Keratinocyte (primary cell): ENCODE data around the gene ANKRD28. TPM values are rescaled to one million over a fixed set of nuclear protein-coding genes. Genes with fewer than 3 reads are reported as not detected.

ENCODE experiments used
- DNase-seq: peaks from one replicate; pipeline ENCODE4 v3.0.0-alpha.2; 2011; ENCODE audit warnings: low read depth, missing footprints, low spot score
- FAIRE-seq: peaks from 2 replicates; lab custom pipeline; 2011; peaks lifted over from hg19 to GRCh38; lab: Jason Lieb, UNC
- H2AFZ ChIP-seq: 2 replicates; pipeline ENCODE4 v1.6.0; 2012; ENCODE audit warnings: low read length, control low read depth, inconsistent platforms; ENCODE audit not compliant: control insufficient read depth
- H3K27ac ChIP-seq: 2 replicates; pipeline ENCODE4 v1.5.1; 2011; ENCODE audit warnings: low read length; ENCODE audit not compliant: control insufficient read depth, insufficient read depth
- H3K27me3 ChIP-seq: 3 replicates; pipeline ENCODE4 v1.6.0; 2011; ENCODE audit warnings: low read length; ENCODE audit not compliant: control insufficient read depth, insufficient read depth; ENCODE audit errors: extremely low read depth
- H3K36me3 ChIP-seq, 2 experiments: 2 replicates in 1 of 2; 3 replicates in 1 of 2; pipeline ENCODE4 v1.5.1; 2011; ENCODE audit warnings: low read length in 2 of 2, mild to moderate bottlenecking in 1 of 2; ENCODE audit not compliant: control insufficient read depth in 2 of 2, insufficient read depth in 2 of 2; ENCODE audit errors: extremely low read depth in 1 of 2
- H3K4me1 ChIP-seq: 3 replicates; pipeline ENCODE4 v1.5.1; 2011; ENCODE audit warnings: low read length; ENCODE audit not compliant: control insufficient read depth, insufficient read depth; ENCODE audit errors: extremely low read depth
- H3K4me2 ChIP-seq: 3 replicates; pipeline ENCODE4 v1.6.0; 2011; ENCODE audit warnings: low read depth, low read length; ENCODE audit not compliant: control insufficient read depth, insufficient read depth; ENCODE audit errors: extremely low read depth
- H3K4me3 ChIP-seq, 3 experiments: fragments of 200-600 bp in 1 of 3; sonication (generic) in 1 of 3; 2 replicates in 2 of 3; 3 replicates in 1 of 3; pipeline ENCODE4 v1.5.1; 2011 to 2016; ENCODE audit warnings: low read length in 3 of 3, mild to moderate bottlenecking in 3 of 3, control low read depth in 2 of 3, inconsistent platforms in 1 of 3, low read depth in 1 of 3, mixed read lengths in 1 of 3, mixed run types in 1 of 3, moderate library complexity in 1 of 3; ENCODE audit not compliant: control insufficient read depth in 2 of 3, insufficient read depth in 2 of 3; ENCODE audit errors: extremely low read depth in 1 of 3
- H3K79me2 ChIP-seq: 2 replicates; pipeline ENCODE4 v1.6.0; 2012; ENCODE audit warnings: low read length; ENCODE audit not compliant: control insufficient read depth, insufficient read depth
- H3K9ac ChIP-seq: 3 replicates; pipeline ENCODE4 v1.6.0; 2011; ENCODE audit warnings: low read length; ENCODE audit not compliant: control insufficient read depth, insufficient read depth; ENCODE audit errors: extremely low read depth
- H3K9me1 ChIP-seq: 3 replicates; pipeline ENCODE4 v1.6.0; 2011; ENCODE audit warnings: low read length; ENCODE audit not compliant: control insufficient read depth, insufficient read depth; ENCODE audit errors: extremely low read depth
- H3K9me3 ChIP-seq: 2 replicates; pipeline ENCODE4 v1.5.1; 2012; ENCODE audit warnings: low read depth, low read length; ENCODE audit not compliant: control insufficient read depth
- H4K20me1 ChIP-seq: 3 replicates; pipeline ENCODE4 v1.6.0; 2011; ENCODE audit warnings: low read length; ENCODE audit not compliant: control insufficient read depth, insufficient read depth; ENCODE audit errors: extremely low read depth
- CTCF ChIP-seq, 3 experiments: IDR thresholded peaks in 1 of 3; conservative IDR thresholded peaks in 1 of 3; optimal IDR thresholded peaks in 1 of 3; 2 replicates in 2 of 3; 3 replicates in 1 of 3; pipeline versions ENCODE3 to v1.5.1; 2011; ENCODE audit warnings: low read length in 3 of 3, mild to moderate bottlenecking in 3 of 3, moderate library complexity in 2 of 3, control low read depth in 1 of 3, inconsistent platforms in 1 of 3; ENCODE audit not compliant: insufficient read depth in 2 of 3; ENCODE audit errors: extremely low read depth in 1 of 3
- EZH2 ChIP-seq: IDR thresholded peaks from one replicate; pipeline ENCODE4 v1.6.1; 2012; ENCODE audit warnings: inconsistent platforms, mild to moderate bottlenecking, low read length, moderate library complexity
- dilution Hi-C: fragments of 300-500 bp; cut with MboI; formaldehyde crosslinking; loops from one replicate; pipeline ENCODE4 v1.7.0; 2020; ENCODE audit warnings: low sequenced_read_pairs; ENCODE audit not compliant: extremely low pct_ligation_motif_present
- polyA plus RNA-seq, 5 experiments: library from polyadenylated mRNA; depleted of rRNA in 3 of 5; stranded (reverse) in 3 of 5; stranded (forward) in 1 of 5; unstranded in 1 of 5; fragments of >200 nt; gene quantifications; 1 replicate in 1 of 5; 2 replicates in 3 of 5; 3 replicates in 1 of 5; pipeline versions ENCODE4 v1.2.1 to v1.2.3, GENCODE V29; 2011 to 2012; ENCODE audit warnings: missing spikeins in 2 of 5, low read depth in 1 of 5, low replicate concordance in 1 of 5

Gene ANKRD28
- polyA plus RNA-seq, 1 donor (not counting 4 experiments of a cell fraction or from before 2014, with no cell fraction given), result 32.7 TPM

GRCh38 chr3:15657016-15657415 lies 140.8 kb downstream of the ANKRD28 start:
- no peak for FAIRE-seq
- no peaks in the 10 kb centered on the region for H3K36me3 ChIP-seq
- no peaks in the 10 kb centered on the region for H3K9me1 ChIP-seq
- dilution Hi-C loops, result no loop called here
- no peaks in the 10 kb centered on the region for H3K79me2 ChIP-seq
- no peak for DNase-seq
- H3K4me1 ChIP-seq, result peaks cover 4% of the 10 kb centered on the region
- TF ChIP-seq CTCF (optimal IDR thresholded peaks at IDR 0.05 in 1 of 3, IDR thresholded peaks at IDR 0.05 in 1 of 3, conservative IDR thresholded peaks at IDR 0.05 in 1 of 3; ENCODE audit: extremely low read depth in 1 of 3, insufficient read depth in 2 of 3, low read length in 3 of 3) (no peak), EZH2 (no peak)
- H3K9ac ChIP-seq, result no peak overlapping the region
- no peak overlapping the region for H2AFZ ChIP-seq
- no peak overlapping the region for H3K4me2 ChIP-seq
- peaks cover 9% of the 10 kb centered on the region for H3K9me3 ChIP-seq
- no peaks in the 10 kb centered on the region for H4K20me1 ChIP-seq
- no peak overlapping the region for H3K4me3 ChIP-seq
- no peaks in the 10 kb centered on the region for H3K27me3 ChIP-seq
- H3K27ac ChIP-seq, result no peak overlapping the region

- Histone ChIP-seq H3K79me2 (no peaks in the 10 kb centered on the region), H3K9ac (no peak overlapping the region)
- FAIRE-seq, result no peak
Measured at GRCh38 chr3:15656342-15656741, 141.4 kb downstream of the ANKRD28 start.

More at GRCh38 chr3:15656342-15656741, 141.4 kb downstream of the ANKRD28 start:
- Histone ChIP-seq H4K20me1 (no peaks in the 10 kb centered on the region), H3K9me3 (peaks cover 9% of the 10 kb centered on the region), H3K4me2 (no peak overlapping the region), H3K27me3 (no peaks in the 10 kb centered on the region), H3K9me1 (no peaks in the 10 kb centered on the region), H3K36me3 (no peaks in the 10 kb centered on the region), H3K4me3 (no peak overlapping the region), H3K27ac (no peak overlapping the region), H2AFZ (no peak overlapping the region), H3K4me1 (peaks cover 4% of the 10 kb centered on the region)
- dilution Hi-C loops, result no loop called here
- TF ChIP-seq CTCF (optimal IDR thresholded peaks at IDR 0.05 in 1 of 3, IDR thresholded peaks at IDR 0.05 in 1 of 3, conservative IDR thresholded peaks at IDR 0.05 in 1 of 3; ENCODE audit: extremely low read depth in 1 of 3, insufficient read depth in 2 of 3, low read length in 3 of 3) (no peak), EZH2 (no peak)
- no peak for DNase-seq
